ENCODE measurements around the gene CST4.

CST4 gene

GRCh38 chr20:23691675-23692074 lies 2.8 kb upstream of the CST4 start:
- no peak for TF ChIP-seq USF1 (IDR thresholded peaks at IDR 0.05)
- no peak for TF ChIP-seq CREB1 (IDR thresholded peaks at IDR 0.05; ENCODE audit: low read depth)
- TF ChIP-seq TEAD4 (IDR thresholded peaks at IDR 0.05) = no peak
- no peak for TF ChIP-seq TCF12 (IDR thresholded peaks at IDR 0.05; ENCODE audit: low read depth)
- no peak for TF ChIP-seq FOXM1 (IDR thresholded peaks at IDR 0.05; ENCODE audit: borderline replicate concordance, low read depth)
- TF ChIP-seq ZBTB7A (IDR thresholded peaks at IDR 0.05; ENCODE audit: low read depth) = no peak
- no peak for TF ChIP-seq RAD21 (IDR thresholded peaks at IDR 0.05; ENCODE audit: low read depth)
- TF ChIP-seq CEBPB (IDR thresholded peaks at IDR 0.05) = no peak
- TF ChIP-seq NFIC (IDR thresholded peaks at IDR 0.05) = no peak
- no peak for TF ChIP-seq EP300 (IDR thresholded peaks at IDR 0.05; ENCODE audit: borderline replicate concordance)
- TF ChIP-seq REST (IDR thresholded peaks at IDR 0.05; ENCODE audit: low read depth) = no peak
- TF ChIP-seq EGR1 (IDR thresholded peaks at IDR 0.05) = no peak
- TF ChIP-seq YY1 (IDR thresholded peaks at IDR 0.05; ENCODE audit: low read depth) = no peak
- no peak for TF ChIP-seq TAF1 (IDR thresholded peaks at IDR 0.05; ENCODE audit: low read depth)
- TF ChIP-seq MAX (IDR thresholded peaks at IDR 0.05) = no peak

GRCh38 chr20:23690581-23690980 lies 1.7 kb upstream of the CST4 start:
- no peak for TF ChIP-seq RAD21 (IDR thresholded peaks at IDR 0.05; ENCODE audit: low read depth)

- no peak for TF ChIP-seq TCF12 (IDR thresholded peaks at IDR 0.05; ENCODE audit: low read depth)
- no peak for TF ChIP-seq MAX (IDR thresholded peaks at IDR 0.05)
- no peak for TF ChIP-seq TAF1 (IDR thresholded peaks at IDR 0.05; ENCODE audit: low read depth)
- no peak for TF ChIP-seq REST (IDR thresholded peaks at IDR 0.05; ENCODE audit: low read depth)
- TF ChIP-seq EP300 (IDR thresholded peaks at IDR 0.05; ENCODE audit: borderline replicate concordance) = no peak
- no peak for TF ChIP-seq CEBPB (IDR thresholded peaks at IDR 0.05)
- no peak for TF ChIP-seq ZBTB7A (IDR thresholded peaks at IDR 0.05; ENCODE audit: low read depth)
- TF ChIP-seq YY1 (IDR thresholded peaks at IDR 0.05; ENCODE audit: low read depth) = no peak
- TF ChIP-seq TEAD4 (IDR thresholded peaks at IDR 0.05) = no peak
- no peak for TF ChIP-seq RAD21 (IDR thresholded peaks at IDR 0.05; ENCODE audit: low read depth)
These were observed 507 bp upstream of the CST4 start for GRCh38 chr20:23689399-23689690.

- TF ChIP-seq RAD21 (IDR thresholded peaks at IDR 0.05; ENCODE audit: low read depth) (no peak), YY1 (IDR thresholded peaks at IDR 0.05; ENCODE audit: low read depth) (no peak), TAF1 (IDR thresholded peaks at IDR 0.05; ENCODE audit: low read depth) (no peak)
These were observed 852 bp downstream of the CST4 start for GRCh38 chr20:23687986-23688385.

- TF ChIP-seq CREB1 (IDR thresholded peaks at IDR 0.05; ENCODE audit: low read depth) = no peak
- no peak for TF ChIP-seq MAX (IDR thresholded peaks at IDR 0.05)
- no peak for TF ChIP-seq FOXM1 (IDR thresholded peaks at IDR 0.05; ENCODE audit: borderline replicate concordance, low read depth)
- no peak for TF ChIP-seq NFIC (IDR thresholded peaks at IDR 0.05)
- TF ChIP-seq CEBPB (IDR thresholded peaks at IDR 0.05) = no peak
- TF ChIP-seq EP300 (IDR thresholded peaks at IDR 0.05; ENCODE audit: borderline replicate concordance) = no peak
- no peak for TF ChIP-seq RAD21 (IDR thresholded peaks at IDR 0.05; ENCODE audit: low read depth)
- no peak for TF ChIP-seq TCF12 (IDR thresholded peaks at IDR 0.05; ENCODE audit: low read depth)
- no peak for TF ChIP-seq TEAD4 (IDR thresholded peaks at IDR 0.05)
These were observed 2.6 kb downstream of the CST4 start for GRCh38 chr20:23686046-23686750.

GRCh38 chr20:23684261-23684660 lies 4.6 kb downstream of the CST4 start:
- TF ChIP-seq ZBTB7A (IDR thresholded peaks at IDR 0.05; ENCODE audit: low read depth) = no peak
- TF ChIP-seq CEBPB (IDR thresholded peaks at IDR 0.05) = no peak
- no peak for TF ChIP-seq TEAD4 (IDR thresholded peaks at IDR 0.05)
- TF ChIP-seq EGR1 (IDR thresholded peaks at IDR 0.05) = no peak
- no peak for TF ChIP-seq RAD21 (IDR thresholded peaks at IDR 0.05; ENCODE audit: low read depth)
- no peak for TF ChIP-seq USF1 (IDR thresholded peaks at IDR 0.05)
- no peak for TF ChIP-seq FOXM1 (IDR thresholded peaks at IDR 0.05; ENCODE audit: borderline replicate concordance, low read depth)
- TF ChIP-seq TAF1 (IDR thresholded peaks at IDR 0.05; ENCODE audit: low read depth) = no peak
- TF ChIP-seq EP300 (IDR thresholded peaks at IDR 0.05; ENCODE audit: borderline replicate concordance) = no peak
- no peak for TF ChIP-seq REST (IDR thresholded peaks at IDR 0.05; ENCODE audit: low read depth)
- no peak for TF ChIP-seq CREB1 (IDR thresholded peaks at IDR 0.05; ENCODE audit: low read depth)
- TF ChIP-seq NFIC (IDR thresholded peaks at IDR 0.05) = no peak
- no peak for TF ChIP-seq YY1 (IDR thresholded peaks at IDR 0.05; ENCODE audit: low read depth)
- TF ChIP-seq MAX (IDR thresholded peaks at IDR 0.05) = no peak
- no peak for TF ChIP-seq TCF12 (IDR thresholded peaks at IDR 0.05; ENCODE audit: low read depth)
